CD4-positive, alpha-beta T cell treated with Interleukin-17A for 4 hours (primary cell): Measurements from ENCODE around the gene ZNF474.

Source experiments
- DNase-seq: peaks from one replicate; pipeline ENCODE4 v3.0.0-alpha.2; 2020; ENCODE audit warnings: mixed read lengths

Gene ZNF474

DNA sequence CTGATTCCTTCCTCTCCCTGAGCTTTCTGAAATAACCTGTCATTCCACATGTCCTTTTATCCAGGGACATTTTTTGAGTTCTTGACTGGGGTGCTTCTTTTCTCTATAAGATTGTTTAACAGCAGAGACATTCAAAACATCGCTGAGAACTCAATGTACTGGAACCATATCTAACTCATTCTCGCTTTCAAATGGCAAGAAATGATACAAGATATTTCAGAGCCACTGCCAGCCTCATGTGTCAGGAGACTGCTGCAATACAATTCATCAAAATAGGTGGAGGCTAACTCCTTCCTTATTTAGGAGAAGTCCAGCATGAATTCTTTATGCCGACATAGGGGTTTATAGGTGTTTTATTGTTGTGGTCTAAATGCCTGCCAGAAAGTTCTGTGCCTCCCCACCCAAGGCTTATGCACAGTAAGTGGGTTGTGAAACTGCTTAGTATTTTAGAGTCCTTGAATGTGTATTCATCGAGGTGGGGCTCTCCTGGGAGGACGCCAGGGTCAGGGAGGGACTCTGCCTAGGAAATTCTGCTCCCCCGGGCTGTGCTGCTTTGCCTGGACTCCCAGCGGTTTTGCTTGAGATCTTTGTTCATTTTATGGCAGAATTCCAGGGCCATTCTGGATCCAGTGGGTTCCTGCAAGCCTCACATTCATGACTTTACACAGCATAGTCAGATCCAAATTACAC, 53.9 kb downstream of the ZNF474 start:
- DNase-seq: no peak

DNA sequence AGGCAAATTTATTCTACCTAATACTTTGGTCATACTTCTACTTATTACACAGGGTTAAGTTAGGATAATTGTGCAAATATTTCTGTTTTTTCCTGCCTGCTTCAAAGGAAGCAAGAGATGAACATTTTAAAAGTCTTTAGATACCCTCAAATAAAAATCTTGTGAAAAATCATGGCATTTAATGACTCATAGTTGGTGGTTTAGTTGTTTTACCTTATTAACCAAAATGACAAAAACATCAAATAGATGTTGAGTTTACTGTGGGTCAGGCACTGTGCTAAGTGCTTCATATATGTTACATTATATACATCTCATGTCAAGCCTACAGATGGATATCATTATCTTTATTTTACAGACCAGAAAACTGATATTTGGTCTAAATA, 54.4 kb downstream of the ZNF474 start:
- no peak for DNase-seq

DNA sequence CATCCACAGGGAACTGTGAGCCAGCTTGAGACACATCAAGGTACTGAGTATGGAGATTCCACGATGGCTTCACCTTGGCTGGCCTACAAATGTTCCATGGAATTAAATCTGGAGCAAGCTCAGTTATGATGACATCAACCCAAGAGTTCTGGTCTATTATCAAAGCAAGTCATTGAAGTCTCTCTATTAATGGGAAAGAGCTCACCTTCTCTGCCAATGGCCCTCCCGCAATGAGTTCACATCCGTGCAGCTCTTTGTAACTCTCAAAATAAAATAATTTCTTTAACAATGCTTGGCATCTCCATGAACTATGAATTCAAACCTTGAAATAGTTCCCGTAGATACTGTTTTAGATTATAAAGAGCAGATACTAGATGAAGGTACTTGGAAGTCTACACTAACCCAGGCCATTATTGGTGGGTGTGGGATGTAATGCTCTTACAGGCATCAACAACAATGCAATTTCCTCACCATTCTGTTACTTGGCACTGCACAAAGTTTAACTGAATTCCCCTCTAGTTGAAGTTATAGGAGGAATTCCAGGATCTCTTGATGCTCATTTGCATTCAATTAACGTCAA, 55.4 kb downstream of the ZNF474 start:
- DNase-seq: no peak

DNA sequence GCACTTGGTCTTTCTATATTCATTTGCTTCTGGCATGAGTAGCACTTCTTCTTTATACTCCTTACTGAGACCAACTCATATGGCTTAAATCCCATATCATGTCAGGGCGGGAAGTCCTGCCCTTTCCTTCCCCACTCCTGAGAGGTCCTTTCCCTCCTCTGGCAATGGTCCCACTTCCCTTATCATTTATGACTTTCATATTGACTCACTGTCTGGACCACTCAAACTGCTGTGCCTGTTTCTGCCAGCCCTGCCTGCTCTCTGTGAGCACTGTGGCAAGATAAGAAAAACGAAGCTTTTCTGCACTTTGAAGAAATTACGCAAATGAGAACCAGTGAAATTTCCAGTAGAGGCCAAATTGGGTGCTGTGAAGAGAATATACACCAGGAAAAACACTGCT, 58.1 kb downstream of the ZNF474 start:
- DNase-seq: no peak

GRCh38 chr5:122190156-122190555, 60.8 kb downstream of the ZNF474 start:
- no peak for DNase-seq

DNA sequence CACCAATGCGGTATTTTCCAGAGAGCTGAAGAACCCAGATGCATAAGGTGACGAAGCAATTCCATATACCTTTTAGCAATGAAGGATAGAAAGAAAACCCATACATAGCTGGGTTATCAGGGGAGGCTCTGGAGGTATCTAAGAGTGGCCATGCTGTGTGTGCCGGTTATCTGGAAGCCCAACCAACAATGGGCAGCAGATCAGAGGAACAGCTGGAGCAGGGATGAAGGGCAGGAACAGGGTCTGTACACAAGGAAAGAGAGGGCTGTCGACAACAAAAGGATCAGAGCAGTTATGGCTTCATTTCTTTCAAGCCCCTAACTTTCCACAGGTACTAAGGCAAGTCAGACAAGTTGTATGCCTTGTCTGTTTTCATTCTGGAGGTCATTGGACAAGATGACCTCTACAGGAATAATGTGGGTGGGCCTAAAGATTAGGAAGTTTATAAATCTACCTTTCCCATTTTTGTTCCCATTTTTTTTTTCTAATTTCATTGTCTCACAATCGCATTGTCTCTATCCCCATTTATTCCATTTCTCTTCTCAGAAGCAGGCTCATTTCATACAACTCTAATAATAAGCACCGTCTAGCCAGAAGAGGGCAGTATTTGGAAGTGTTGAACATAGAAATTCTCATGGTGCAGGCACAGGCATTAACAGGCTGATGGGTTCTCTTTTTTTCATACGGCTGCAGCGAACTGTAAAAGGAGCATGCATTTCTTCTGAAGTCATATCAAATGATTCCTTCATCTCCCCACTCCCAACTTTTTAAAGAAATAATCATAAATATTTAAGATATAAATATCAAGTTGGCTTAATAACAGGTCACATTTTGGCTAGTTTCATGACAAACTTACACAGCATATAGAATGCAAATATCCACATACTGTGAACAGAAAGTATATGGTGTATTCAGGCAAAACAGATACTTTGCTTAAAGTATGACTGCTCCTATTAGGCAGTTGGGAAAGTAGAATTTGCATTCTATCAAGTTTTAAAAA, 63.5 kb downstream of the ZNF474 start:
- DNase-seq: no peak

DNA sequence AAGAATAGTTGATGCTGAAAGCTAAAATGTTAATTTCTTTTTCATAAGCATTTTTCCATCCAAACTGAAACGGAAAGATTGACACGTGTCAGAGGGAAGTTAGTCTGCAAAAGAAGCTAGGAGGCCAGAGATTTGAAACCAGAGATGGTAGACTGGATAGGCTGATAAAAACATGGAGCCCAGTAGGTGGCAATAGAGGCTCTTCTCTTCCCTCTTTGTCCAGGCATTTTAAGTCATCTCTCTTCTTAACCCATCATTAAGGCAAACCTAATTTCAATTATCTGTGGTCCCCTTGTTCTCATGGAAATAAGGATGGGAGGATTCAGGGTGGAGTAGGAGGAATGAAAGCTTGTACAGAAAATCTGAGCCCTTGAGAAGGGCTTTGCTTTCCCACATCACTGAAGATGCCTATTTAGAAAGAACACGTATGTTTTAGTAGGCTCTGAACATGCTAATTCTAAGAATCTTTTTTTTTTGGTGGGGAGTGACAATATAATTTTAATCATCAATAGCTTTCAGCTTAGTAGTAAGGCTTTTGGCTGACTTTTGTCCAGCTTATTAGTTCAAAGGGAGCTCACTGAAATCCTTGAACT, 66.6 kb downstream of the ZNF474 start:
- DNase-seq: no peak

DNA sequence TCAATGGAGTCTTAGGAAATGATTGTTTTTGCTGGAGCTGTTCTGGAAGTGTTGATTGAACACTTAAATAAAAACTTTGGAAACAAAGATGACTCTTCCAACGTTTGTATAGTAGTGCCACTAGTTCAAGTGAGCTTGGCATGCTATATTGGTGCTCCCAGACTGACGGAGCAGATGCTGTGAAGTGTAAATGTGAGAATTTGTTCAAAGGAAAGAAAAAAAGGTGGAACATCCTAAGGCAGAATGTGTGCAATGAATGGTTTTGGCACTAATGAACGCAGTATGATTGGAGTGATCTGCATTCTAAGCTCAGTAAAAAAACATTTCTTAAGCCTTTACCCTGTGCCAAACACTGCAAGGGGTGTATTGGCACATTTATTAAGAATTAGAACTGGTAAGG, 69.8 kb downstream of the ZNF474 start:
- no peak for DNase-seq

DNA sequence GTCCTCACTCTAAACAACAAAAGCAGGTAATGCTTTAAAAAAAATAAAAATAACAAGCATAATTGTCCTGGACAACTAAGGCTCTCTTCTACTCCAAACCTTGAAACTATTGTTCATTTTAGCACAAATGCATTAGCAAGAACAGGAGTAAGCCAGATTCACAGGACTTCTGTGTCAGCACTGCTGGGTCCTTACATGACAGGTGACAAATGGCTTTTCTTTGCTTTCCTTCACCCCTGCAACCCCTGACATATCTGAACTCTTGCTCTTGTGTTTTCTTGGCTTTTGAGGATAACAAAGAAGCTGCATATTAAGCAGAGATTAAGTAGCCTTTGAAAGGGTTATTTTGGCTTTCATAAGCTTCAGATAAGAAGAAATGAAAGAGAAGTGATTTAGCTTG, 71.1 kb downstream of the ZNF474 start:
- no peak for DNase-seq

DNA sequence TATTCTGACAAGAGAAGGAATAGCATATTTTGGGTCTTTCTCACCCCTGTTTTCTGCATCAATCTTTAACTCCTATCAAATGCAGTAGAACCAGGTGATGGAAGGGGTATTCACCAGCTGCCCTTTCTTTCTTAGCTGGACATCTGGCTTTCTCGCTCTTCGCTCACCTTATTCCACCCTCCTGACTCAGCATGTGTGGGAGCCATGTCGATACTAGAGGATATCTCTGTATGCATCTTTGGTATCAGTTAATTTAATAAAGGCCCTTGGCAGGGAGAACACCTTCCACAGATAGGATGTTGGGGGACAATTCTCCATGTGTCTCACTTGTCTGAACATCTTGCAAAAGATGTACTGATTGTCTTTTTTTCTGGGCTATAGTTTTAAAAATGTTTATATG, 71.5 kb downstream of the ZNF474 start:
- no peak for DNase-seq

GRCh38 chr5:122201365-122201764, 72.0 kb downstream of the ZNF474 start:
- DNase-seq: no peak

- DNase-seq: no peak
Observed at GRCh38 chr5:122202952-122203351, 73.6 kb downstream of the ZNF474 start.
